ENCODE measurements around the gene MICB.

MICB gene

DNA sequence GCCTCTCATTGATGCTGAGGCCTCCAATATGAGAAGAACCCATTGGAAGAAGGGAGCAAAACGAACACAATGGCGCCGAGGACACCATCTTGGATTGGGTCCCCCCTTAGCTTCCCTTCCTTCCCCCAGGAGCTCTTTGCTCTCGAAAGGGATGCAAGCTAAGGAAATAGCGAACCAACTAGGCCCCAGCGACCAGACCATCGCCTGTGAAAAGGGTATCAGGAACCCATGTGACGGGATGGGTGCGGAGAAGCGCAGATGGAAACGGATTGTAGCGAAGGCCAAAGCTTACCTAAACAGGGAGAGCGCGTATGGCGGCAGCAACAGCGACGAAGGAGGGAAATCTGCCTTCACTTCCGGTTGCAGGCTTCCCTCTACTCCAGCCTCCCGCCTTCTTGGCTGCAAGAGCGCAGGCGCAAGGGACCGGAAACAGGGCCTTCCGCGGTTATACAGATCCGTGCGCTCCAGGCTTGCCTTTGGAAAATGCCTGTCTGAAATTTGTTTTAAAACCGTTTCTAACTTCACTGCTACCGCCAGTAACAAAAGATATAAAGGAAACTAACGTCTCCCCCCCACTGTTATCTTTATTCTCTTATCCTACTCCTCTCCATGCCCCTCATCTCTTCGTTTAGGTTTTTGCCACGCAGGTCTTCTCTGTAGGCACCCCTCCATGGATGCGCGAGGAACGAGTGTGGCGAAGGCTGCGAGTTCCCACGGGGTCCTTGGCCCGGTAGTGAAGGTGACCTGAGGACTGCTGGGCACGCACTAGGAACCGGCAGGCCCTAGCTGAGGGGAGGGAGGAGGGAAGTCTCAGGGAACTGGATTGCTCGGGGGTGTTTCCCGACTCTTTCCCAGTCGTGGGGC is 43.9 kb downstream of the MICB start, which contains the start of gene DDX39B:
Gene DDX39B, minus strand, starts transcription at position 346 of the 864 bp plus-strand sequence. CDS start 1,471 bp downstream, outside the sequence.
- peak; percentile 94 for DNase-seq

DNA sequence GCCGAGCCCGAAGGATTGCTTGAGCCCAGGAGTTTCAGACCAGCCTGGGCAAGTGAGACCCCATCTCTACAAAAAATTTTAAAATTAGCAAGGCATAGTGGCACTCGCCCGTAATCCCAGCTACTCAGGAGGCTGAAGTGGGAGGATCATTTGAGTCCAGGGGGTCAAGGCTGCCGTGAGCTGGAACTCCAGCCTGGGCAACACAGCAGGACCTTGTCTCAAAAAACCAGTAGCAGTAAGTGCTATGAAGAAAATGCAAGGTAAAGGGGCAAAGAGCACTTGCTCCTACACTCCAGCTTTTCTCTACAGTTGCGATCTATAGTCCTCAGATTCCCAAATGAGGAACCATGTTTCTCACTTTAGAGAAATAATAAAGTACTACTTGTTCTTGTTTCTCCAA is 45.7 kb downstream of the MICB start:
- DNase-seq: no peak

DNA sequence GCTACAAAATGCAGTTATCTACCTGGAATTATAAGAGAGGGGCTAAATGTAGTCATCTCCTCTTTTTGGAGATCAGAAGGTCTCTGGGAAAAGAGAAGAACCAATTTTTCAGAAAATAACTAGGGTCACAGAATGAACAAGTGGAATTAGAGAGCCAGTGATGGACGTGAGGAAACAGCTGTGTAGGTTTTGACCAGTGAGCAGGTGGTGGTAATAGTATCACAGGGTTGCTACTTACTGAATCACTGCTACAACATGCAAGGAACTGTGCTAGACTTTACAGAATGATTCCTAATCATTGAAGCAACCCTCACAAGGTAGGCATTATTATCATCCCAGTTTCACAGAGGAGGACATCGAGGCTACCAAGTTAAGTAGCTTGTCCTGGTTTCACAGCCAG is 46.7 kb downstream of the MICB start:
- DNase-seq: no peak

DNA sequence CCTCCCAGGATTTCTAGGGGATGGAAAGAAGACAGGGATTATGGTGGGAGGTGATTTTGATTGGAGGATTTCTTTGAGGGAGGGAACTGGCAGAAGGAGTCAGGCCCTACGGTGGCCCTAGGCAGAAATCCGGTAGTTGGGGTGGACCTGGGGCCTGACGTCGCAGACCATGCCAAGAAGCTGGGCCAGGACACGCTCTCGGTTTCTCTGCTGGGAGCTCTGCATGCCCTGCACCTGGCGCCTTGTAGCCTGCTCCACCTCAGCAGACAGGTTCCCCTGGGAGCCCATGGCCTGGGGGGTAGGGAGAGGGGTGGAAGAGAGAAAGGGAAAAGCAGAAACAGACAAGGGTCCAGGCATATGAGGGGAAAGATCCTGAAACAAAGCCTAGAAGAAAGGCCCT is 47.3 kb downstream of the MICB start:
- no peak for DNase-seq

DNA sequence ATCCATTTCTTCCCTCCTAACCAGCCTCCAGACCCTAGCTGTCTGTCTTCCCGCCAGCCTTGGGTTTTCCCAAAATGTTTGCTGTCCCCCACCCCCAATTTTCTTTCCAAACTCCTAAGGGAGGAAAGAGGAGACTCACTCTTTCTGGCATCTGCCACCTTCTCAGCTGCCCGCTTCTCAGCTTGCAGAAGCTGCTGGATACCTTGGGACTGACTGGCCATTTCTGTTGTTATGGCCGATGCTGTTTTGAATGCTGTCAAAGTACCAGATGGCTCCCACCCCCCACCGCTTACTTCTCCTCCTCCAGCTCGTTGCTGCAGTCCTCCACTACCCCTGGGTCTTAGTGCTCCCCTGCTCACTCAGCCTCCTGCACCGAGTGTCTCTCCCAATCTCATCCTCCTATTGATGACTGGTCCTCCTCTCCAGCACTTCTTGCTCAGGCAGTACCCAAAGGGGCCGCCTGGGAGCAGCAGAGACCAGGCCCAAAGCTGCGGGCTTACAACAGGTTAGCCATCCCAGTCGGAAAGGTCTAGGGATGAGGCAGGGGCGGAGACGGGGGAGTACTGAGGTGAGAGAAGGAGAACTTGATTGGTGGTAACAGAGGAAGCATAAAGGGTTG is 48.5 kb downstream of the MICB start, which contains the start of gene ATP6V1G2:
Gene ATP6V1G2, minus strand, starts transcription at position 270 of the 619 bp plus-strand sequence. Its CDS starts 49 bp downstream, at position 221.
- peak; percentile 84 for DNase-seq

DNA sequence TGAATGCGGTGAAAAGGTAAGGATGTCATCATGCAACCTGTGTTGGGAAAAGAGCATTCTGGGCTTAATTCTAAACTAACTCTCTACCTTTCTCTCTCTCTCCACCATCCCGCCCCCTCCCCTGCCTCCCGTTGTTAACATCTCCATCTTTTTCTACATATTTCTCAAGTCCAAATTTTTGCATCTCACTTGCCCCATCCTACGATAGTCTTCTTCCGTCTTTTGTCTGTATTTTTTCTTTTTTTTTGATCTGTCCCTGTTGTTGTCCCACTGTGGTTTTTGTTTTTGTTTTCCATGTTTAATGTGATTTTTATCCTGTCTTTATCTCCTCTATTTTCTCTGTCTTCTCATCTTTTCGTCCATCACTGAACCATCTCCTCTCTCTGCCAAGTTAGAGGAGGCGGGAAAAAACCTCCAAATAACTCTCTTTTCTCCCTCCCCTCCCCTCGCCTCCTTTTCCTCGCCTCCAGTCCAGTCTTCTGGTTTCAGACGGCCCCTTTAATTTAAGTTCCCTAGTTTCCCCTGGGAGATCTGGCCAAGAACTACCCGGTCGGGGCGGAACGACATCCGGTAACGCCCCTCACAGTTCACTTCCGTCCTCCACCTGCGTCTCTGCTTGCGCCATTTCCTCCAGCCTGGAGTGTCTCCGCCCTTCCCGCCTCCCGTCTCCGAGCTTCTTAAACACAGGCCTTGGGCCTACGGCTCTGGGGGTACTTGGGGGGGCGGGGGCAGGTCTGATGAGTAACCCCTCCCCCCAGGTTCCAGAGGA is 49.2 kb downstream of the MICB start, which contains the start of gene NFKBIL1:
Gene NFKBIL1, plus strand, starts transcription at position 651 of the 769 bp plus-strand sequence. Its CDS starts 87 bp downstream, at position 738.
- peak; percentile 91 for DNase-seq

DNA sequence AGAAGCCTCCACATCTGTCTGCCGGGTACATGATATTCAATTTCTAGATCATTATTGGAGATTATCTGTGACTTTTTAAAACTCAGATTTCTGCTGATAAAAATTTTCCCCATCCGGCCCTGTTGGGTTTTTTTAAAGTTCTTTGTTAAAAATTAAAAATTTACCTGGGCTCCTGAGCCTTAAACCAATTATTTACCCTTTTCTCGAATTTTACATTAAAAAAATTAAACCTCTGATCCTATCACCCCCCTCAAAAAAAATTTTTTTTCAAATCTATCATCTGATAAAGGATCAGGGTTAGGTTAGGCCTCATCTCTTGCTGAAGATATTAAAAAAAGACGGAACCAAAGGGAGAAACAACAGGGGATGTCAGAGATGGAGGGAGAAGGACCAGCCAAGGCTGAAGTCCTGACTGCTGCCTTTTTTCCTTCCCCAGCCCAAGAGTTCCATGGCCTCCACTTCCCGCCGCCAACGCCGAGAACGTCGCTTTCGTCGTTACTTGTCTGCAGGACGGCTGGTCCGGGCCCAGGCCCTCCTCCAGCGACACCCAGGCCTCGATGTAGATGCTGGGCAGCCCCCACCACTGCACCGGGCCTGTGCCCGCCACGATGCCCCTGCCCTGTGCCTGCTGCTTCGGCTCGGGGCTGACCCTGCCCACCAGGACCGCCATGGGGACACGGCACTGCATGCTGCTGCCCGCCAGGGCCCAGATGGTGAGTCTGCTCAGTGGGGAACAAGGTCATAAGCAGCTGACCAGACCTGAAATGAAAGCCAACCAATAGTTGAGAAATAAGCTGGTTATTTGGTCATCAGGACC is 50.0 kb downstream of the MICB start:
- no peak for DNase-seq

DNA sequence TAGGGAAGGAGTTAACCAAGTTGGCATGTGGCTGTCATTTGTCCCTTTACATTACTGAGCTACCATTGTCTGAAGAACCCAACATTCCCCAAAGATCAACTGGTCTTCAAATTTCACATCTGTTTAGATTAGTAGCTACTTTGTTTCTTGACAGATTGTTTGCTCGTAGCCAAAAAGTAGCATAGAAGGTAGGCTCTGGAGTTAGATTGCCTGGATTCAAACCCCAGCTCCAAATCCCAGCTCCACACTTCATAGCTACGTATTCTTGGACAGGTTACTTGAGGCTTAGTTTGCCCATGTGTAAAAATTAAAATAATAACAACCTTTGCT is 50.6 kb downstream of the MICB start:
- no peak for DNase-seq

DNA sequence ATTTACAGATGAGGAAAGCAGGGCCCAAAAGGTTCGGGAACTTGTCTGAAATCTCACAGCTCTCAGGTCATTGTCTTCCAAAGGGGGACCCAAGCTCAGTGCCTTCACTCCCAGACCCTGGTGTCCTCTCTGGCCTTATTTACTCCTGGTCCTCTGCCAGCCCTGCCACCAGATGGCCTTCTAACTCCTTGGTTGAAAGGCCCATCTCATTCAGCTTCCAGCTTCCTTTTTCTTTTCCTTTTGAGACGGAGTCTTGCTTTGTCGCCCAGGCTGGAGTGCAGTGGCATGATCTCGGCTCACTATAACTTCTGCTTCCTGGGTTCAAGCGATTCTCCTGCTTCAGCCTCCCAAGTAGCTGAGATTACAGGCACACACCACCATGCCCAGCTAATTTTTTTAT is 53.4 kb downstream of the MICB start:
- DNase-seq: peak; percentile 80

DNA sequence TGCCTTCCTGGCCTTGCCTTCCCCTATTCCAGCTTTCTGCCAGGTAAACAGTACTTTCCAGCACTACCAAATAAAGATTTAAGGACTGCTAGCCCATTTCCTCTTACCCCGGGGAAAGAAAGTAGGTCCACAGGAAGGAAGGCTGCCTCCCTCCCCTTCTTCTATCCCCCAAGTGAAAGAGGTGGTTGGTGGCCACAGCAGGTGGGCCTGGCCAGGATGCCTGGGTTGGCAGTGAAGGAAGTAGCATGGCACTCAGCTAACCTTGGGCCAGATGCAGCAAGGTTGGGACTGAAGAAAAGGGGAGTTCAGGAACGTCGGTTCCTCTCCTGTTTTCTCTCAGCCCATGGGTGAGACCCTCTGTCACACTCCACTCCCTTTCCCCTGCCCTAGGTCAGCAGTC is 58.4 kb downstream of the MICB start:
- no peak for DNase-seq

DNA sequence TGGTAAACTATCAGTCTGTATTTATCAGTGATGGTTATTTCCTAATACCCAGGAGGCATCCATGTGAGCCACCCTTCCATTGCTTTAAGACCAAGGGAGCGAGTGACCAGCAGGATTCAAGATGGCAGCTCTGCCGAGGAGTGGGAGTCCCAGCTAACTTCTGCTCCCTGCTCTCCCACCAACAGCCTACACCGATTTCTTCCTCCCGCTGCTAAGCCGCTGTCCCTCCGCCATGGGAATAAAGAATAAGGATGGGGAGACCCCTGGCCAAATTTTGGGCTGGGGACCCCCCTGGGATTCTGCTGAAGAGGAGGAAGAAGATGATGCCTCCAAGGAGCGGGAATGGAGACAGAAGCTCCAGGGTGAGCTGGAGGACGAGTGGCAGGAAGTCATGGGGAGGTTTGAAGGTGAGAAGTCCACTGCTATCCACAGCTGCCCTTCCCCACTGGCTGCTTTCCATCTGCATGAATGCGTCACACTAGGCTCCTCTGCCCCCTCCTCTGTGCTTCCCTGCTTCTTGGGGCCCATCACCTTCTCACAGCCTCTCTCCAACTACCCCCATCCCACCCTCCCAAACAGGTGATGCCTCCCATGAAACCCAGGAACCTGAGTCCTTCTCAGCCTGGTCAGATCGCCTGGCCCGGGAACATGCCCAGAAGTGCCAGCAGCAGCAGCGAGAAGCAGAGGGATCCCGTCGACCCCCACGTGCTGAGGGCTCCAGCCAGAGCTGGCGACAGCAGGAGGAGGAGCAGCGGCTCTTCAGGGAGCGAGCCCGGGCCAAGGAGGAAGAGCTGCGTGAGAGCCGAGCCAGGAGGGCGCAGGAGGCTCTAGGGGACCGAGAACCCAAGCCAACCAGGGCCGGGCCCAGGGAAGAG is 59.7 kb downstream of the MICB start:
- DNase-seq: no peak

DNA sequence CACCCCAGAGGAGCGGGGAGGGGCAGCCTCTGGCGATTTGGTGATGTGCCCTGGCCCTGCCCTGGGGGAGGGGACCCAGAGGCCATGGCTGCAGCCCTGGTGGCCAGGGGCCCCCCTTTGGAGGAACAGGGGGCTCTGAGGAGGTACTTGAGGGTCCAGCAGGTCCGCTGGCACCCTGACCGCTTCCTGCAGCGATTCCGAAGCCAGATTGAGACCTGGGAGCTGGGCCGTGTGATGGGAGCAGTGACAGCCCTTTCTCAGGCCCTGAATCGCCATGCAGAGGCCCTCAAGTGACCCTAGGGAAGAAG is 60.3 kb downstream of the MICB start:
- no peak for DNase-seq

DNA sequence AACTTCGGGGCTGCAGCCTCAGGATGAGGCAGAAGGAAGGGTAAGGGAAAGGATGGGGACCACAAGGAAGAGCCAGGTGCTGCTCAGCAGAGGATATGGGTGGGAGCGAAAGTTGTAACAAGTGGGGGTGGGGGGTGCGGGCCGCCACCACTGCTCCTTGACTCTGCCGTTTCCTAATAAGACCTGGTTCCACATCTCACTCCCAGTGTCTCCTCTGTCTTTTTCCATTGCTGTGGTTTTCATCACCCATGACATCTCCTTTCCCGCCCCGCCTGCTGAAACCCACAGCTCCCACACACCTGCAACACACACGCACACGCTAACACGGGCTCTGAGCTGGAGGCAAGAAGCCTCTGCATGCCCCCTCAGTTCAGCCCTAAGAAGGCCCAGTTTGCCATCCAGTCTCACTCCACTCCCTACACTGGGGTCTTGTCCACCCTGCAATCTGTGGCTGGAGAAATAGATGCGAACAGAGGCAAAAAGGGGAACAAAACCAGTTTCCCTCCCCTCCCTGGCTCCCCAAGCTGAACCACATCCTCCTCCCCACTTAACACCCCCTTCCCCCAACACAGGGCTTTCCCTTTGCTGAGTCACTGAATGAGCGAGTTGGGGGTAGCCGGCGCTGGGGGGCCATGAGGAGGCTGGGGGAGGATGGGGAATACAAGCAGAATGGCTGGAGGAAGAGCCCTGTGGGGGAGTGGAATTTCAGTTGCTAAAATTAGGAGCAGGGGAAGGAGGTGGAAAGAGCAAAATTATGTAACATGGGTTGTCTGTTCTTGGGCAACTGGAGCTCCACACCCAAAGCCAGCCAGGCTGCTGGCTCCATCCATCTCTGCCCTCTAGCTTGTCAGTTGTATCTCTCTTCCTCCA is 60.9 kb downstream of the MICB start:
- peak; percentile 73 for DNase-seq

DNA sequence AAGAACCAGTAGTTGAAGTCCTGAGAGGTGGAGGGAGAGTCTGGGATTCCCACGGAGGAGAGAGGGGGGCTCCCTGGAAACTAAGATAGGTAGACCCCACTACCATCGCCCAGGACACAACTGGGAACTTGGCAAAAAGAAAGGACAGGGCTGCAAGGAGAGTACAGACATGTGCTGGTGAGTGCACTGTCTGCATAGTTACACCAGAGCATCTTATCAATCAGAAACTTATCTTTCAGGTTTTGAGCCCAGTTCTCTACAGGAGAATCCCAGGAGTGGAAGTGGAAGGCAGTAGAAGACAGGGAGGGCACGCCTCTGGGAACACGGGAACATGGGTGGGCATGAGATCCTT is 61.6 kb downstream of the MICB start:
- DNase-seq: no peak

DNA sequence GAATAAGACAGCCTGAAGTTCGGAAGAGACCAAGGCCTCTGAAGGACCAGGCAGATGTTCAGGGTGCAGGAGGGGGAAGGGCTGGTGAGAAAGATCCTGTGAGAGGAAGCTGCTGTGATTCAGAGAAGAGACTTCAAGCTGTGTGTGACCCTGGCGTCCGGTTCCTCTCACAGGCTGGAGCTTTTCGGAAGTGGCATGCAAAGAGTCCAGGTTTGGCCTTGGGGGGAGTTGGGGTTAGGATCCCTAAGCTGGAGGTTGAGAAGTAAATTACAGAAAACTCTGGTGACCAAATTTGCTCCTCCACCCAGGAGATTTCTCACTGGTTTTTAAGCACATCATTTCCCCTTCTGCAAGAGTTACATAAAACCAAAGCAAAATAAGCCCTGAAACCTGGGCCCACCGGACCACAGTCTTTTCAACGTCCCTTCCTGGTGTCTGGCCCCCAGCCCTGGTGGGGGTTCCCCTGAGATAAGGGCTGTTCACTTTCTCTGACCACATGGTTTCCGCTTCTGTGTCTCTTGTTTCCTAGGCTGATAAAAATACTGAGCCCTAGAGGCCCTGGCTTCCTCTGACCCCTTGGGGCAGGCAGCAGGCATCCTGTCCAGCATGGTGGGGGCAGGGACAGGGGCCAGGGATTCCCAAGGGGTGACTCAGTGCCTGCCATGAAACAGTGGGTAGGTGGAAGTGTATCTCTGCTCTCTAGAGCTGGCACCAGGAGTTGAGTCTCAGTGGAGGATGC is 62.2 kb downstream of the MICB start:
- peak; percentile 70 for DNase-seq

DNA sequence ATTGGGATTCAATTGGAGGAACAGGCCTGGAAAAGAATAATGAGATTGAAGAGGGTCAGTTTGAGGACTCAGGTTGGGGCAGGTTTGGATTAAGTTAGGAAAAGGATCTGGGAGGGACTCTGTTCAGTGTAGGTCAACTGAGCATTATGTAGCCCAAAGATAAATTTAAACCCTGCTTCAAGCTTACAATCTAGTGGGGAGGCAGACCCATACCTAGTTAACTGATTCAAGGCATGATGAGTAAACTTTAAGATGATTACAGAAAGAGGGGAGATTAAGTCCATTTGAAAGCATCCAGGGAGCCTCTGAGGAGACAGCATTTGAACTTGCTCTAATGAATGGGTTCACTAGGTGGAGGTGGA is 62.7 kb downstream of the MICB start:
- DNase-seq: no peak

All from CD4-positive, alpha-beta T cell treated with Interleukin-17A for 4 hours (primary cell).